ENCODE data around the gene BRD4. TPM values are rescaled to one million over a fixed set of nuclear protein-coding genes. Genes with fewer than 3 reads are reported as not detected.

The BRD4 gene
- polyA plus RNA-seq, 3 donors from 2014 or later = 4.3 to 16.7 (median 7.0) TPM

- peaks cover 17 to 39% (median 28%) of the 10 kb centered on the region in 3 donors for H3K27me3 Mint-ChIP-seq (ENCODE audit: low read depth in 3 of 3)
- peaks cover 19 to 22% of the 10 kb centered on the region in 2 donors for H3K4me1 Mint-ChIP-seq
- peak overlapping the region in 2 of 5 donors; percentile 8 to 48 for H3K4me3 Mint-ChIP-seq
- no peak for DNase-seq
- H3K36me3 Mint-ChIP-seq = peaks cover 0 to 5% (median 3%) of the 10 kb centered on the region in 3 donors
- H3K27ac Mint-ChIP-seq = no peak overlapping the region
- peaks cover 0 to 2% (median 0%) of the 10 kb centered on the region in 6 donors for H3K9me3 Mint-ChIP-seq
These were observed 135.9 kb downstream of the BRD4 start for GRCh38 chr19:15196360-15197005.

- H3K36me3 Mint-ChIP-seq = peaks cover 0 to 5% (median 3%) of the 10 kb centered on the region in 3 donors
- no peak for DNase-seq
These were observed 136.7 kb downstream of the BRD4 start for GRCh38 chr19:15195371-15196334.

GRCh38 chr19:15194938-15195337, 137.4 kb downstream of the BRD4 start:
- Mint-ChIP-seq H3K27me3 (ENCODE audit: low read depth in 3 of 3) (peaks cover 17 to 41% (median 28%) of the 10 kb centered on the region in 3 donors), H3K9me3 (peaks cover 0 to 2% (median 0%) of the 10 kb centered on the region in 6 donors), H3K4me3 (peak overlapping the region; percentile 26 to 60 (median 56)), H3K4me1 (peaks cover 17 to 22% of the 10 kb centered on the region in 2 donors), H3K27ac (no peak overlapping the region), H3K36me3 (peaks cover 0 to 5% (median 3%) of the 10 kb centered on the region in 3 donors)
- DNase-seq = no peak

More at GRCh38 chr19:15195371-15196334, 136.7 kb downstream of the BRD4 start:
- Mint-ChIP-seq H3K27ac (no peak overlapping the region), H3K4me1 (peaks cover 17 to 22% of the 10 kb centered on the region in 2 donors), H3K9me3 (peaks cover 0 to 2% (median 0%) of the 10 kb centered on the region in 6 donors), H3K4me3 (no peak overlapping the region), H3K27me3 (ENCODE audit: low read depth in 3 of 3) (peaks cover 17 to 39% (median 28%) of the 10 kb centered on the region in 3 donors)

GRCh38 chr19:15191982-15192381, 140.4 kb downstream of the BRD4 start:
- peaks cover 12 to 26% (median 16%) of the 10 kb centered on the region in 3 donors for H3K27me3 Mint-ChIP-seq (ENCODE audit: low read depth in 3 of 3)
- no peak overlapping the region for H3K27ac Mint-ChIP-seq
- no peaks in the 10 kb centered on the region for H3K9me3 Mint-ChIP-seq
- H3K4me1 Mint-ChIP-seq = peaks cover 7 to 11% of the 10 kb centered on the region in 2 donors
- no peaks in the 10 kb centered on the region for H3K36me3 Mint-ChIP-seq
- no peak for DNase-seq
- H3K4me3 Mint-ChIP-seq = no peak overlapping the region

GRCh38 chr19:15191514-15191913, 140.8 kb downstream of the BRD4 start:
- Mint-ChIP-seq H3K27me3 (ENCODE audit: low read depth in 3 of 3) (peaks cover 11 to 21% (median 14%) of the 10 kb centered on the region in 3 donors), H3K36me3 (no peaks in the 10 kb centered on the region), H3K9me3 (no peaks in the 10 kb centered on the region), H3K4me1 (peaks cover 6 to 11% of the 10 kb centered on the region in 2 donors), H3K27ac (no peak overlapping the region), H3K4me3 (no peak overlapping the region)
- DNase-seq = no peak

GRCh38 chr19:15188851-15189250, 143.5 kb downstream of the BRD4 start:
- no peak overlapping the region for H3K27ac Mint-ChIP-seq
- no peak overlapping the region for H3K4me3 Mint-ChIP-seq
- DNase-seq = no peak
- no peaks in the 10 kb centered on the region for H3K9me3 Mint-ChIP-seq
- H3K27me3 Mint-ChIP-seq (ENCODE audit: low read depth in 3 of 3) = peaks cover 1 to 9% (median 2%) of the 10 kb centered on the region in 3 donors
- no peaks in the 10 kb centered on the region for H3K4me1 Mint-ChIP-seq
- H3K36me3 Mint-ChIP-seq = no peaks in the 10 kb centered on the region

- Mint-ChIP-seq H3K9me3 (no peaks in the 10 kb centered on the region), H3K27me3 (ENCODE audit: low read depth in 3 of 3) (peaks cover 0 to 2% (median 1%) of the 10 kb centered on the region in 3 donors), H3K4me3 (no peak overlapping the region), H3K36me3 (no peaks in the 10 kb centered on the region), H3K27ac (no peak overlapping the region), H3K4me1 (no peaks in the 10 kb centered on the region)
- DNase-seq = no peak
These were observed 145.0 kb downstream of the BRD4 start for GRCh38 chr19:15187026-15188007.

Other genes with a start within 250 kb of the BRD4 start
- not detected for gene SYDE1, start 225.1 kb downstream of the BRD4 start, polyA plus RNA-seq
- gene NOTCH3, start 131.5 kb downstream of the BRD4 start, polyA plus RNA-seq = not detected
- gene EPHX3, start 100.1 kb downstream of the BRD4 start, polyA plus RNA-seq = not detected
- gene AKAP8, start 47.2 kb upstream of the BRD4 start, polyA plus RNA-seq = 10 to 100 TPM in 2 of 3 donors, 1 to 10 TPM in 1; 7.8 to 21.9 (median 11.1) TPM
- 10 to 100 TPM; 28.4 to 58.5 (median 29.6) TPM for gene AKAP8L, start 86.4 kb upstream of the BRD4 start, polyA plus RNA-seq
- 1 to 10 TPM in 1 of 3 donors, under 1 TPM in 1, not detected in 1; 0.78 to 1.5 TPM for gene WIZ, start 117.4 kb upstream of the BRD4 start, polyA plus RNA-seq
- 100 to 1,000 TPM in 1 of 3 donors, 10 to 100 TPM in 2; 71.5 to 114 (median 89.1) TPM for gene RASAL3, start 132.0 kb upstream of the BRD4 start, polyA plus RNA-seq
- gene PGLYRP2, start 147.0 kb upstream of the BRD4 start, polyA plus RNA-seq = under 1 TPM in 2 of 3 donors, not detected in 1; 0.10 to 0.17 TPM
- 1 to 10 TPM in 2 of 3 donors, not detected in 1; 1.3 to 2.7 TPM for gene CYP4F22, start 176.0 kb upstream of the BRD4 start, polyA plus RNA-seq